SHP77 (cell line): ENCODE results near the gene TWIST2.
A peak's percentile ranks its signal among the peaks of the same experiment; 100 is the strongest.

ENCODE experiments used
- DNase-seq, 2 experiments: peaks; one replicate each; lab custom pipeline; 2025; lab: John Stamatoyannopoulos, UW

TWIST2 gene

DNA sequence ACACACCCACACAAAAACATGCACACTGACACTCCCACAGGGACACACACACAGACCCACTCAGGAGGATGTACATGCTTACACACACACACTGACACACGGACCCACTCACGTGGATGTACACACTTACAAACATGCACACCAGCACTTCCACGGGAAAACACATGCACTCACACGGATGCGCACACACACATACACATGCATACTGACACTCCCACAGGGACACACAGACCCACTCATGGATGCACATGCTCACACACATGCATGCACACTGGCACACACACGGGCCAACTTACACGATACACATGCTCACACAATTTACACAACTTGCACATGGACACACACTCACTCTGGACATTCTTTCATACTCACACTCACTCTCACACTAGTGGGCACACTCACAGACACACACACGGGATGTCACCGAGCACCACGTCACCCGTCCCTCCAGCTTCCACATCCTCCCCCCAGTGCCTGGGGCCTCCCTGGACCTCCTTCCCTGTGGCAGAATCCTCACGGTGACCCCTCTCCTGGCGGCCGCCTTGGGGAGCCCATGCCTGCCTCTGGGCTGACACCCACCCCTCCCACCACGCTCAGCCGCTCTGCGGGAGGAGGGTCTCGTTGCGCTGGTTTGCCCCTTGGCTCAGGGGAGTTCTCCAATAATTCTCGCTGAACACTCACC lies 58.5 kb downstream of the TWIST2 start:
- no peak for DNase-seq

DNA sequence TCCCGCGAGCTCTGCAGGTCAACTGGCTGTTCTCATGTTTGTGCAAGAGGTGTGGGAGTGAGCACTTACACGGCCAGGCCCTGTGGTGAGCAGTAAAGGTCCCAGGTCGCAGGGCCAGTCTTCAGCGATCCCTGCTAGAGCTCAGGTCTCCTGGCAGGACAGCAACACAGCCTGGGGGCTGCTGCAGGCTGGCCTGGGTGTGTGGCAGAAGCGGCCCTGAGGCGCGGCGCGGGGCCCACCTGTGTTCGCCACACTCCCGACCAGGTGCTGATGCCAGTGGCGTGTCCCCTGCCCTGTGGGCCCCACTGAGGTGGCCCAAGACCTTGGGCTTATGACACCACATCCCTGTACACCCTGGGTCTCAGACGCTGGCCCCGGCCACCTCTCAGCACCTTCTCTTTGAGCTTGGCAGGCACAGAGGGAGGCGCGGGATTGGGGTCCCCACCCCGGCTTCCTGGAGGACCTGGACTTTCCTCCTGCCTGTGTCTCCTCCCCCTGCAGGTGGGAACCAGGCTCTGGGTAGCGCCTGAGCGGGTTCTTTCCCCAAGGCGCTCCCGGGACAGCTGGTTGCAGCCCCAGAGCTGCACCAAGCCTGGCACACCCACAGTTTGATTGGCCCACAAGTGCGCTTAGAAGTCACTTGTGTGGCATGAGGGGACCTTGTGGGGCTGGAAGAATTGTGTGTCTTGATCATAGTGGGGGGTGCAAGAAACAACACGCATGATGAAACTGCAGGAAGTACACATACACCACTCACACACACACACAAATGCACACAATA lies 59.2 kb downstream of the TWIST2 start:
- no peak for DNase-seq

DNA sequence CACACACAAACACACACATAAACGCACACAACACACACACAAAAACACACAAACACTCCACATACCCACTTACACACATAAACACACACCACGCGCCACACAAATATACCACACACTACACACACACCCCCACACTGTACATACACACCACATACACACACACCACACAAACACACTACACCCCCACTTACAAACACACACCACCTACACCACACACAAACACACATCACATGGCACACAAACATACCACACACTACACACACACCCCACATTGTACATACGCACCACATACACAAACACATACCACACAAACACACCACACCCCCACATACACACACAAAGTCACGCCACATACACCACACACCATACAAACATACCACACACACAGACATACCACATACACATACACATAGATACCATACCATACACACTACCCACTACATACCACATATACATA lies 59.9 kb downstream of the TWIST2 start:
- DNase-seq = no peak

DNA sequence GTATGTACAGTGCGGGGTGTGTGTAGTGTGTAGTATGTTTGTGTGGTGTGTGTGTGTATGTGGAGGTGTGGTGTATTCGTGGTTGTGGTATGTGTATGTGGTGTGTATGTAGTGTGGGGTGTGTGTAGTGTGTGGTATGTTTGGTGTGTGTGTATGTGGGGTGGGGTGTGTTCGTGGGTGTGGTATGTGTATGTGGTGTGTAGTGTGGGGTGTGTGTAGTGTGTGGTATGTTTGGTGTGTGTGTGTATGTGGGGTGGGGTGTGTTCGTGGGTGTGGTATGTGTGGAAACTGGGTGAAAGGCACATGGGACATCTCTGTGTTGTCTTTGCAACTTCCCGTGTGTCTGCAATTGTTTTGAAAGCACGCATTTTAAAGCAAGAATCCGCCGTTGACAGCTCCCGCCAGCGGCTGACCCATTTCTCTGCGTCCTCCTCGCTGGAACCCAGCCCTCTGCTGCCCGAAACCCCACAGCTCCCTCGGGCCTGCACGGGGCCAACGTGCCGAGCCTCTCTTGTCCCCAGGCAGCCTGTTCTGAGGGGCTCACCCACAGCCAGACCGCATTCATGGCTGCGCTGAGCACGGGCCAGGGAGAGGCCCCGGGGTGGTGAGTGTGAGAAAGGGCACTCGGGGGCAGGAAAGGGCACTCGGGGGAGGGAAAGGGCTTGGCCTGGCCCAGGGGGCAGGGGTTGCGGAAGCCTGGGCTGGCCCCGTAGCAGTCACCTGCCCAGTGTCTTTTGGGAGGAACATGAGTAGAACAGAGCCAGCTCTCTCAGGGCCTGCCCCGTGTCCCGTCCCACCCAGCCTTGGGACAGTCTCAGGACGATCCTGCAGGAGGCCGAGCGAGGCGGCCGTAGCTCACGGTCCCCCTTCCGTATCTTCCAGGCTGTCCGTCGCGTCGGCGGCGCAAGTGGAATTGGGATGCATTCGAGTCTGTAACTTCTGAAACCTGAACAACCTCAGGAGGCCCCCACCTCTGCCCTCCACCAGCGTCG lies 61.4 kb downstream of the TWIST2 start:
- DNase-seq = no peak

DNA sequence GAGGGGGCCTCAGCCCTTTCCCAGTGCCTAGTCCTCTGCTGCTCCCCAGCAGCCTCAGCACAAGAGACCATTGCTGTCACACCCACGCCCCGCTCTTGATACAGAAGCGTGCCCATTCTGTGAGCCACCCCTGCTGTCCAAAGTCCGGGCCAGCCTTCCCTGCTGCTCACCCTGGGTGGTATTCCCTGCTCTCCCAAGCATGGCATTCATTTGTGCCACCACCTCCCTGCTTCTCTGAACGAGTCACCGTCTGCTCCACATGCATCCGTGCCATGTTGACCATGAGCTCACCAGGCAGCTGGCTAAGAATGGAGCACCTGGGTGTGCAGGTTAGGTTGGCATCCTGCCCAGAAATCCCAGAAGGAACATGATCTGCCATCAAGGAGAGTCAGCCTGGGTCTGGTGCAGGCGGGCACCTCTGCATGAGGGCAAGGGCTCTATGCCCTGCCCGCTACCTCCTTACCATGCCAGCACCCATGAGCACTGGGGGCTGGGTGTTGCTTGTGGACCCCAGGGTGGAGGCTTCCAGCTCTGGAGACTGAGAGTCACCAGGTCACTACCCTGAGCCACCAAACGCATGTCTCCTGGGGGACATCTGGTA lies 63.0 kb downstream of the TWIST2 start:
- DNase-seq = peak; percentile 65 to 83

DNA sequence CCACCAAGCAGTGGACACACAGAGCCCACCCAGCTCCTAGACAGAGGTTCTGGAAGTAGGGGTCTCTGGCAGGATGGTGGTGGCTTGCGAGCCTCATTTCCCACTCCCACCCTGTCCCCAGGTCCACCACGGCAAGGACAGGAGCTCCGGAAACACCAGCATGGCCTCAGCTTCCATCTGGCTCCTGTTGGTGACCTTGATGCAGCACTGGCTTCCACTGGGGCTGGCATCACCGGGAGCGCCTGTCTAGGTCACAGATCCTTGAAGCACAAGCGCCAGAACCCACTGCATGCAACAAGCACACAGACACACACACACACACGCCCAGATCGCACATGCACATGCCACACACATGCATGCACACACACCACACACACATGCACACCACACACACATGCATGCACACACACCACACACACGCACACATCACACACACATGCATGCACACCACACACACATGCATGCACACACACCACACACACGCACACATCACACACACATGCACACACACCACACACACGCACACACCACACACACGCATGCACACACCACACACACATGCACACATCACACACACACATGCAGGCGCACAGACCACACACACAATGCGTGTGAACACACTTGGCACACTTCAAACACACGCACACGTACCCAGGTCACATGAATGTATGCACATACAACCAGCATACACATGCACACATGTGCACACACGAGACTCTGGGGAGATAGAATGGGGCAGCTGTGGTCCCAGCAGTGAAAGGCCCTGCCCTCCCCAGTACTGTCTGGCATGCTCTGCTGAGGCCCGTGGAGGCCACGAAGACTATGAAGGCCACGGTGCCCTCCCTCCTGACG lies 63.7 kb downstream of the TWIST2 start:
- no peak for DNase-seq

DNA sequence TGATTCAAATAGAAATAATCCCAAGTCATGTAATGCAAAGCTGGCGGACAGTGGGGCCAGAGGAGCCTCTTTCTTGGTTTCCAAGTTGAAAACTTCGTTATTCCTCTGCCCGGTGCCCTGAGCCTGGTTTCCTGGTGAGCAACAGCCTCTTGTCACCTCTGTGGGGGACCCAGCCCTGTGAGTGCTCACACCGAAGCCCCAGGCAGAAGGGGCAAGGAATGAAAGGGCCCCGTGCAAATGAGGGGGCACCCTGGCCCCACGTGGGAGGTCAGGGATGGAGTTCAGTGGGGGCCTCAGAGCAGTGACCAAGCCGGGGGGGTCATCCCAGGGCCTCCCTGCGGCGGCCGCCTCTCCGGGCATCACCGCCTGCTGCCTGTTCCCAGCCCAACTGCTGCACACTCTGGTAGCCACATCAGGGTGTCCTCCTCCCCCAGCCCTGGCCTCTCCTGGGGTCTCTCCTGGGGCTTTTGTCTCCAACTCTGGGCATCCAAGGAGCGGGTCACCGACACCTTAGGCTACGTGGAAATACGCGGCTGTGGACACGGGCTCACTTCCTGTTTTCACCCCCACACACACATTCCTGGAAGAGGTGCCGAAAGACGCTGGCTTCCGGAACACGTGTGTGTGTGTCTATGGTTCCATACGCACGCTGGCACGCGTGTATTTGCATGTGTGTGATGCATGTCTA lies 64.5 kb downstream of the TWIST2 start:
- DNase-seq = no peak

DNA sequence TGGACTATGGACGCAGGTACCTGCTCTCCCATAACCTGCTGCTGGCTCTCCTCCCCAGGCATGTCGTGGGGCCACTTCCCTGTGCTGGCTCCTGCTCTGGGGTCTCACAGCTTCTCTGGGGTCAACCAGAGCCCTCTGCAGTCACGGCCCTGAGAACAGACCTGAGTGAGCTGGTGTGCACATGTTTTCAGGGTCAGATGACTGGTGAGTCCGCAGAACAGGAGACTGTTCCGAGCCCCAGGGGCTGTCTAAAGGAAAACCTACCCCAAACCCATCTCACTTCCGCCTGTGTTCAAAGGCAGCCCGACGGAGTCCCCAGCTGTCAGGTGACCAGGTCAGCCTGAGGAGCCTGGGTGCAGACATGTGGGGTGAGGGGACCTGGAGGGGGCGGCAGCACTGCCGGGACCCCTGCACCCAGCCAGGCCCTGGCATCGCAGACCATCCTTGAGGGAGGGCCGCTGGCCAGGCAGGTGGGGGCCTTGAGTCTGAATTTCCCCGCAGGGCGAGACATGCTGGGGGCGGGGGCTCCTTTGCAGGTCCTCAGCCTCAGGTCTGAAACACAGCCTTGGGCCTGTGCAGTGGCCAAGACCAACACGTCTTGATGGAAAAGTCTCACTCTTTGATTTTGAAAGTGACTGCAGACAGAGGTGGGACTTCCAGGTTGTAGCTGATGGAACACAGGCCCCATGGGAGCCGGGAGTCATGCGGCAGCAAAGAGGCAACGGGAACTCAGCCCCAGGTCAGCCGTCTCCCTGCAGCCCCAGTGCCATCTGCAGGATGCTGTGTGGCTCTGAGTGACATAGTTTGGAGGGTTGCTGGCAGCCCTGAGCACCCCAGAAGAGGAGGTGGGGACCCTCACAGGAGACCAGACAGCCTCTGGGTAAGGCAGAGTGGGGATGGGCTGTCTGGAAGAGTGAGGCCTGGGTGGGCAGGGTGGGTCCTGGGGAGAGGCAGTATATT lies 65.3 kb downstream of the TWIST2 start:
- no peak for DNase-seq

DNA sequence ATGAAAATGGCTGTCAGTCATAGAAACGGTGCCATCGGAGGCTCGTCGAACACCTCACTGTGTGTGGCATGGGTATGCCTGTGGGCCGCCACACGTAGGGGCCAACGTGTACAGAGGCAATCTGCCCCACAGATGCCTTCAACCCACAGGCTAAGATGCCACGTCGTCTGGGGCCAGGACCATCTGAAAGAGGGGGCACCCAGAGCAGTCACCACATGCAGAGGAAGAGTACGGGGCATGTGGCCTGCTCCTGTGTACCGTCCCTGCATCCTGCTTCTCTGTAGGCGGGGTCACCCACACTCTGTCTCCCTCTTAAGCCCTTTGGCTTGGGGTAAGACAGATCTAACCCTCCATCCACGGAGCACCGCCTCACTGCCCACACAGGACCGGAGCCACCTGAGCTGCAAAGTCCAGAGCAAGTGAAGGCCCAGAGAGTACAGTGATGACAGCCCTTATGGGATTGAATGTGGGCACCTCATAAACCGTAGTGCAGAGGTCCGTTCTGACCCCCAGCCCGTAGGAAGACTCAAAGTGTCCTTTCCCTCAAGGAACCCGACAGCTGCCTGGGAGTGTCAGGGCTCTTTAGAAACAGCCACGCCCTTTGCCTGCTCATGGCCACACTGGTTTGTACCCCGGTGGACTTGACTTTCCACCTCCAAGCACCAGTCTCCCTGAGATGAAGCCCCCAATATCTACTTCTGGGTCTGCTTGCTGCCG lies 66.2 kb downstream of the TWIST2 start:
- no peak for DNase-seq

DNA sequence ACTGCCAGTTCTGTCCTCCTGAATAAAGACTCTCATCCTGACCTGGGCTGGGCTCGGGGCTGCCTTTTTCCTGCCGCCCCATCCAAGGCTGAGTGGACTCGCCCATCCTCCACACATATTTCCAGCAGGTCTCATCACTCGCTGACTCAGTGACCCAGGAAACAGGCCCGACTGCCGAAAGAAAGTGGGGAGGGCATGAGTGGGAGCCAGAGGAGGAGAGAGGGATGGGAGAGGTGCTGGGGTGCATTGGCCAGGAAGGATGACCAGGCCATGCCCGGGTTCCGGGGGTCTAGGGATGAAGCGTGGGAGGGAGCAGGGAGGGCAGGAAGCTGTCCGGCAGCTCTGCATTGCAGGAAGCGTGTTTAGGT lies 66.7 kb downstream of the TWIST2 start:
- DNase-seq = no peak

DNA sequence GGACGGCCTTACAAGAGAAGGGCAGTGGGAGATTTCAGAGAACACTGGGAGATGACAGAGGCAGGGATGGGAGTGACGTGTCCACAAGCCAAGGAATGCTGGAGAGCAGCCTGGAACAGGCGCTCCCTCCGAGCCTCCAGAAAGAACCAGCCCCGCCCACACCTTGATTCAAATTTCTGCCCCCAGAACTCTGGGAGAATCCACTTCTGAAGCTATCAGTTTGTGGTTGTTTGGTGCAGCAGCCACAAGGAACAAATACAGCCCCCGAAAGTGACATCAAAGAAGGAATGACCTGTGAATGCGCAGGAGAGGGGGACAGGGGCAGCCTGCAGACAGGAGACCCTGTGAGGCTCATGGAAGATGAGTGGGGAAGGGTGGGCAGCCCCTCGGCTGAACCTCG lies 67.3 kb downstream of the TWIST2 start:
- DNase-seq = no peak

DNA sequence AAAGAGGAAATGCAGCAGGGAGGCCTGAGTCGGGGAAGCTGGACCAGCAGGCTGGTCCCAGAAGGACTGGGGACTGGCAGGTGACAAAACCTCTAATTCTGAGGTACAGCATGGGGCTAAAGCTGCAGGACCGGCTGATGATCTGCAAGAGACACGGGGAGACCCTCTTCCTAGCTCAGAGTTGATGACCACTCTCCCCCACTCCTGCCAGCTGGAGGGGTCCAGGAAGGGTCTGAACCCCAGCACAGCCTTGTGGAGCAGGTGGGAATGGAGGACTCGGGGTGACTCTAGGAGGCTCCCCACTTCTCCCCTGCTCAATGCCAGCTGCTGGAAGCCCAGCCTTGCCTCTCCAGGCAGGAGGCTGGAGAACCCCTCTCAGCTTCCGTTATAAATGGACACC lies 67.7 kb downstream of the TWIST2 start:
- no peak for DNase-seq

DNA sequence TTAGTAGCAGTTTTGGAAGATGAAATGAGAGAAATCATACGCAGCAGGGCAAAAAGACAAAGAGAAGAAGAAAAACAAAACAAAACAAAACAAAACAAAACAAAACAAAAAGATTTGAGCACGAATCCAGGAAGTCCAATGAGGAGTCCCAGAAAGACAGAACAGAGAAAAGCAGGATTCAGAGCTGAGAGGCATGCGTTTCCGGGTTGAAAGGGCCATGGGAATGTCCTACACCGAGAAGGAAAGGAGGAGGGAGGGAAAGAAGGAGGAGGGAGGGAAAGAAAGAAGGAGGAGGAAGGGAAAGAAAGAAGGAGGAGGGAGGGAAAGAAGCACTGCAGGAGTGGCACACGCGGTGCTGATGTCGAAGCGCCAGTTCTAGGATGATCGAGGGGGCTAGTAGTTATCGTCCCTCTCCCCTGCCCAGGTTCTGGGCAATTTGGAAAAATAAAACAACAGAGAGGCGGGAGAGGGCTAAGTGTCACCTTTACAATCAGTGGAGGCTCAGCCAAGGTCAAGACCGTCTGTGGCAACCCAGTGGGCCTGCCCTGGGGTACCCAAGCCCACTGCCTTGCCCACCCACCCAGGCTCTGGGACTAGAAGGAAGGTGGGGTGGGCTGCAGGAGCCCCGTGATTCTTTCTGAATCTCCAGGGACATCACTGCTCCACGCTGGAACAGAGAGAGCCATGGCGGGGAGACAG lies 68.4 kb downstream of the TWIST2 start:
- no peak for DNase-seq

DNA sequence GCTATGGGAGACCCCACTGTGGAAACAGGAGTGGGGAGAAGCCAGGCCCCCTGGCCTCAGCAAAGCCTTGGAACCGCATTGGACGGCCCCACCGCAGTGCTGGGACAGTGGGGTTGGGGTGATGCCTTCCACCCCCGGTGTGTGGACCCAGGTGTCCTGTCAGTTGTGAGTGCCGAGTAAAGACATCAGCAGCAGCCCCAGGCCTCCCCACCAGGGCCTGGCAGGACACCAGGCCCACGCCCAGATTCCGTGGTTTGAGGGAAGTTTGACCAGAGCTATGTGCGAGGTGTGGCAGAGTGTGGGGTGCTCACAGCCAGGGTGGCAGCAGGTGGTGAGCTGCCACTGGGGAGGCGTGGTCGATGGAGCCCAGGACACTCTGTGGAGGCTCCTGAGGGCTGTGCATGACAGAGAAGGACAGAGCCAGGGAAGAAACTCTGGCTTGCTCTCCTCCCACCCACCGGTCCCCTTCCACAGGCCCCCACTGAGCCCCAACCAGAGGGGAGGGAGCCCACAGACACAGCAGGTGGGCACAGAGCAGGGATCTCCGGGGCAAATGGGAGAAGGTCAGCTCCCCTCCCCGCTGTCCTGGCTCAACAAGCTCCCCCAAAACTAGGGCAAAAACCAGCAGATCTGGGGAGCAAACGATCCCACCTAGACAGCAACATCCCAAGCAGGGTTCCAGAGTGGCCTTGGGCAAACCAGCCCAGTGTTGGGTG lies 69.1 kb downstream of the TWIST2 start:
- DNase-seq = no peak

DNA sequence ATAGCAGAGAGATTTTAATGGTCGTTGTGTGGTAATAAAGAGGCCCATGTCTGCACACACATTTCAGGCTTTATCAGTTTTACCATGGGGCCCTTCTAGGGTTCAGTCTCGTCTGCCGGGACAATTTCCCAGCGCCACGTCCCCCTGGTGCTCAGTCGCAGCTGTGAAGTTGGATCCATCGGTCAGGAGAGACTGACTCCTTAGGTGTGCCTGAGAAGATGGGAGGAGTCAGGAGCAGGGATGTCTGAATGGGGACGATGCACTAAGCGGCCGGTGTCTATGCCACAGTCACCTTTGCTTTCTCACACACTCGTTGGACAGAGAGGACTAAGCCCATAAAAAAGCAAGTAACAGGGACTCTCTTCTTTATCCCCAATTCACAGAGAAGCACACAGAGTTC lies 71.4 kb downstream of the TWIST2 start:
- DNase-seq = no peak

DNA sequence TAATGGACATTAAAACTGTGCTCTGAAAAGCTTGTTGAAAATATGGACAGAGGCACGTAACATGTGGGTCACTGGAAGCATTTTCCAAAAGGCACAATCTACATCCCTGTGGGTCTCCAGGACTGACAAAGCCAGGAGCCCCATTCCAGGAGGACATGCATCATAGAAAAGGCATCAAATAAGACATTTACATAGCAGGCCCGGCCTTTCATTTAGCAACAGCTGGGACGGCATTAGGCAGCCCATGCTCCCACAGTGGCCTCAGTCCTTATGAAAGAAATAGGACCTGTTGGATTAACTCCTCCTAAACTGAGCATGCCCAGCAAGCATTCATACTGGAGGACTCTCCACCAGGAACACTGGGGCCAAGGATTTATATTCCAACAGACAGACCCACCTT lies 72.2 kb downstream of the TWIST2 start:
- DNase-seq = no peak

DNA sequence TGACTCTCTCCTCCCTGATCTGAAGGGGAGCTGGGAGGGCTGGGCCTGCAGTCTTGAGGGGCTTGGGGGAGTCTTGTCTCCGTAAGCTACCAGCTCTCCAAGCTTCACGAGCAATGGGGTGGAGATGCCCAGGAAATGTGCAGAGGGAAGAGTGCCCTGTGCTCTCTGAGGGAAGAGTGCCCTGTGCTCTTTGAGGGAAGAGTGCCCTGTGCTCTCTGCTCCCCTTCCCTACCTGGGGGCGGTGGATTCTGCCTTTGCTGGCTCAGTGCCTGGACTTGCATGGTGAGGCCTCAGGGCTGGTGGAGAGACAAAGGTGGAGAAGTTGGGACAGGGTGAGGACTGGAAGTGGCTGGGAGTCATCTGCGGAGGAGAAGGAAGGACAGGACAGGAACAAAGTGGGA lies 72.7 kb downstream of the TWIST2 start:
- no peak for DNase-seq
